Measurements from ENCODE around the gene ZDHHC14.

The ZDHHC14 gene

DNA sequence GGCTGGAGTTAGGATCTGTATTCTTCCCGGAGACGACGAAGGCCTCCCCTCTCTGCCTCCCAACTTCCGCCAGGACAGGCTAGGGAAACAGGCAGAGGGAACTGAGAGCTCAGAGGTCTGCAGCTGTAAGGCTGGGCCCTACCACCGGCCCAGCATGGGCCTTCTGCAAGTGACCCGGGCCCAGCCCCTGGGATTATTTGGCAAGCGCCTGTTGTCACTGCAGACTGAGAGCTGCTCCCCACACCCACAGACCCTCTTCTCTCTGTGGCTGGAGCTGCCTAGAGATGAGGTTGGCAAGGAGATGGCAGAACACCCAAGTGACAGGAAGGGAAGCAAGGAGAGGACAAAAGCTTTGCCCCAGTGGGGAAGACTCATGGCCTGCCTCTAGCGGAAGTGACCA lies 212.6 kb downstream of the ZDHHC14 start:
- H3K9me3 ChIP-seq (ENCODE audit: insufficient read depth, low read length) = peaks cover 32% of the 10 kb centered on the region
- no peak overlapping the region for H3K9ac ChIP-seq (ENCODE audit: insufficient read length, low read depth)
- H3K4me1 ChIP-seq (ENCODE audit: insufficient read depth, insufficient read length) = peaks cover 3% of the 10 kb centered on the region
- DNase-seq (ENCODE audit: low read depth, low spot score) = no peak
- H3K4me3 ChIP-seq (ENCODE audit: insufficient read length, low read depth) = no peak overlapping the region
- no peak for TF ChIP-seq SUZ12 (IDR thresholded peaks at IDR 0.05; ENCODE audit: extremely low read depth, insufficient read depth, insufficient read length)
- no peak for TF ChIP-seq ZNF274 (IDR thresholded peaks at IDR 0.05; ENCODE audit: low read depth, low read length)
- no peak for TF ChIP-seq YY1 (IDR thresholded peaks at IDR 0.05; ENCODE audit: insufficient read depth, insufficient read length)
- no peaks in the 10 kb centered on the region for H3K36me3 ChIP-seq (ENCODE audit: insufficient read depth, insufficient read length, low read length)
- no peaks in the 10 kb centered on the region for H3K27me3 ChIP-seq (ENCODE audit: insufficient read depth, insufficient read length)

GRCh38 chr6:157594292-157594691 lies 213.3 kb downstream of the ZDHHC14 start:
- no peak overlapping the region for H3K4me3 ChIP-seq (ENCODE audit: insufficient read length, low read depth)
- H3K36me3 ChIP-seq (ENCODE audit: insufficient read depth, insufficient read length, low read length) = no peaks in the 10 kb centered on the region
- TF ChIP-seq YY1 (IDR thresholded peaks at IDR 0.05; ENCODE audit: insufficient read depth, insufficient read length) (no peak), ZNF274 (IDR thresholded peaks at IDR 0.05; ENCODE audit: low read depth, low read length) (no peak), SUZ12 (IDR thresholded peaks at IDR 0.05; ENCODE audit: extremely low read depth, insufficient read depth, insufficient read length) (no peak)

GRCh38 chr6:157595768-157596167 lies 214.8 kb downstream of the ZDHHC14 start:
- H3K4me3 ChIP-seq (ENCODE audit: insufficient read length, low read depth) = no peak overlapping the region
- no peak for DNase-seq (ENCODE audit: low read depth, low spot score)
- peaks cover 3% of the 10 kb centered on the region for H3K4me1 ChIP-seq (ENCODE audit: insufficient read depth, insufficient read length)
- no peaks in the 10 kb centered on the region for H3K27me3 ChIP-seq (ENCODE audit: insufficient read depth, insufficient read length)
- TF ChIP-seq SUZ12 (IDR thresholded peaks at IDR 0.05; ENCODE audit: extremely low read depth, insufficient read depth, insufficient read length) (no peak), YY1 (IDR thresholded peaks at IDR 0.05; ENCODE audit: insufficient read depth, insufficient read length) (no peak), ZNF274 (IDR thresholded peaks at IDR 0.05; ENCODE audit: low read depth, low read length) (no peak)
- no peaks in the 10 kb centered on the region for H3K36me3 ChIP-seq (ENCODE audit: insufficient read depth, insufficient read length, low read length)
- no peak overlapping the region for H3K9ac ChIP-seq (ENCODE audit: insufficient read length, low read depth)
- H3K9me3 ChIP-seq (ENCODE audit: insufficient read depth, low read length) = peaks cover 13% of the 10 kb centered on the region; the same call in 1 of the 2 replicates

More at GRCh38 chr6:157594292-157594691, 213.3 kb downstream of the ZDHHC14 start:
- H3K4me1 ChIP-seq (ENCODE audit: insufficient read depth, insufficient read length) = peaks cover 3% of the 10 kb centered on the region
- no peaks in the 10 kb centered on the region for H3K27me3 ChIP-seq (ENCODE audit: insufficient read depth, insufficient read length)
- no peak overlapping the region for H3K9ac ChIP-seq (ENCODE audit: insufficient read length, low read depth)
- DNase-seq (ENCODE audit: low read depth, low spot score) = no peak
- H3K9me3 ChIP-seq (ENCODE audit: insufficient read depth, low read length) = peaks cover 27% of the 10 kb centered on the region

DNA sequence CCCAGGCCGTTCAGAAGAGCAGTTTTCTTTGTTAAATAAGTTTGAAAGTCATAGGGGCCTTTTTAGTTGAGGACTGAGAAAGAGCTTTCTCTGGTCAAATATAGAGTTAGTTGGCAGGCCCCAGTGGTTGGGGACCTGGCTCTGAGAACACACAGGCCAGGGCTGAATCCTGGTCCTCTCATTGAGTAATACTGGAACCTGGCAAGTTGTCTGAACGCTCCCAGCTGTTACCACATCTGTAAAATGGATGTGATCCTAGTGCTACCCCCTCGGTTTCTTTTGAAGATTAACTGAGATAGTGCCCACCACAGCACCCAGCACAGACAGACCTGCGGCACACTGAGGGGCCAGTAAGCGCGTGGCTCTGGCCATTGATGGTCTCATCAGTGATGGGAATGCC lies 215.5 kb downstream of the ZDHHC14 start:
- TF ChIP-seq YY1 (IDR thresholded peaks at IDR 0.05; ENCODE audit: insufficient read depth, insufficient read length) (no peak), SUZ12 (IDR thresholded peaks at IDR 0.05; ENCODE audit: extremely low read depth, insufficient read depth, insufficient read length) (no peak), ZNF274 (IDR thresholded peaks at IDR 0.05; ENCODE audit: low read depth, low read length) (no peak)
- H3K4me3 ChIP-seq (ENCODE audit: insufficient read length, low read depth) = no peak overlapping the region

GRCh38 chr6:157596886-157597285 lies 215.9 kb downstream of the ZDHHC14 start:
- H3K4me3 ChIP-seq (ENCODE audit: insufficient read length, low read depth) = no peak overlapping the region
- H3K9ac ChIP-seq (ENCODE audit: insufficient read length, low read depth) = no peak overlapping the region
- peaks cover 3% of the 10 kb centered on the region for H3K4me1 ChIP-seq (ENCODE audit: insufficient read depth, insufficient read length)
- no peak for DNase-seq (ENCODE audit: low read depth, low spot score)
- peaks cover 2% of the 10 kb centered on the region; the same call in 1 of the 2 replicates for H3K9me3 ChIP-seq (ENCODE audit: insufficient read depth, low read length)
- no peaks in the 10 kb centered on the region for H3K27me3 ChIP-seq (ENCODE audit: insufficient read depth, insufficient read length)
- TF ChIP-seq ZNF274 (IDR thresholded peaks at IDR 0.05; ENCODE audit: low read depth, low read length) (no peak), YY1 (IDR thresholded peaks at IDR 0.05; ENCODE audit: insufficient read depth, insufficient read length) (no peak), SUZ12 (IDR thresholded peaks at IDR 0.05; ENCODE audit: extremely low read depth, insufficient read depth, insufficient read length) (no peak)
- no peaks in the 10 kb centered on the region for H3K36me3 ChIP-seq (ENCODE audit: insufficient read depth, insufficient read length, low read length)

More for the DNA sequence above, 215.5 kb downstream of the ZDHHC14 start:
- no peak for DNase-seq (ENCODE audit: low read depth, low spot score)
- Histone ChIP-seq H3K27me3 (ENCODE audit: insufficient read depth, insufficient read length) (no peaks in the 10 kb centered on the region), H3K4me1 (ENCODE audit: insufficient read depth, insufficient read length) (peaks cover 3% of the 10 kb centered on the region), H3K36me3 (ENCODE audit: insufficient read depth, insufficient read length, low read length) (no peaks in the 10 kb centered on the region), H3K9ac (ENCODE audit: insufficient read length, low read depth) (no peak overlapping the region), H3K9me3 (ENCODE audit: insufficient read depth, low read length) (peaks cover 6% of the 10 kb centered on the region; the same call in 1 of the 2 replicates)

DNA sequence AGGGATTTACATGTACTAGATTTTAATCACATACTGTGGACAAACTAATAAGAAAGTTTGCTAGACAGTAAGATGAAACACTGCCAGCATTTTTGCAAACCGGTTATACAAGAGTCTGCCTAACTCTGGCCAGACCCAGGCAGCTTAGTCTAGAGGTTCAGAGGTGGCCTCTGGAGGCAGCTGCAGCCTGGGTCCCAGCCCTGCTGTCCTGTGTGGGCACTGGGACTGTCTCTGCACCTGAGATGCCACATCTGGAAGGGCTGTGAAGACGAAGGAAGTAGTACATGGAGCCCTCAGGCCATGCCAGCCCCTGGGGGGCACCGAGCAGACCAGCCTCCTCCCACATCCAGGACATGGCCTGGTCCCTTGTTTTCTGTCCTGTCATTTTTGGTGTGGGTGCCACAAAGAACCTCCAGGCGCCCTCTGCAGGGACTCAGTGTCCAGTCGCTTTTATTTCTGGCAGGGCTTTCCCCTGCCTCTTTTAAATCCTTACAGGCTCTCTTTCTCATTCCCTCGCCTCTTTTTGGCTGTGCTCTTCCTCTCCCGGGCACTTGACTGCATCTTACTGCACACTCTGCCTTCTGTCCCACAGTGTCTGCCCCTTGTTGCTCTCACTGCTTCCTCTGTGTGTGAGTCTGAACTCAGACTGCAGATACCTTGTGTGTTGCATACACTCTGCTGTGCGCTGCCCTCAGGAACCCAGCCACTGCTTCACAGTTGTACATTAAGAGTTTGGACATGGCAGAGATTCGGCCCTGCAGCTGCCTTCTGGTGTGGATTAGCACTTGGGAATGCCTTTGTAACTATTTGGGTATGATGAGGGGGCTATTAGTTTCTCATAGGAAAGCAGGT lies 216.7 kb downstream of the ZDHHC14 start:
- Histone ChIP-seq H3K9me3 (ENCODE audit: insufficient read depth, low read length) (no peaks in the 10 kb centered on the region), H3K4me3 (ENCODE audit: insufficient read length, low read depth) (no peak overlapping the region), H3K4me1 (ENCODE audit: insufficient read depth, insufficient read length) (peaks cover 3% of the 10 kb centered on the region), H3K36me3 (ENCODE audit: insufficient read depth, insufficient read length, low read length) (no peaks in the 10 kb centered on the region), H3K9ac (ENCODE audit: insufficient read length, low read depth) (no peak overlapping the region), H3K27me3 (ENCODE audit: insufficient read depth, insufficient read length) (no peaks in the 10 kb centered on the region)
- TF ChIP-seq YY1 (IDR thresholded peaks at IDR 0.05; ENCODE audit: insufficient read depth, insufficient read length) (no peak), SUZ12 (IDR thresholded peaks at IDR 0.05; ENCODE audit: extremely low read depth, insufficient read depth, insufficient read length) (no peak), ZNF274 (IDR thresholded peaks at IDR 0.05; ENCODE audit: low read depth, low read length) (no peak)
- DNase-seq (ENCODE audit: low read depth, low spot score) = no peak

DNA sequence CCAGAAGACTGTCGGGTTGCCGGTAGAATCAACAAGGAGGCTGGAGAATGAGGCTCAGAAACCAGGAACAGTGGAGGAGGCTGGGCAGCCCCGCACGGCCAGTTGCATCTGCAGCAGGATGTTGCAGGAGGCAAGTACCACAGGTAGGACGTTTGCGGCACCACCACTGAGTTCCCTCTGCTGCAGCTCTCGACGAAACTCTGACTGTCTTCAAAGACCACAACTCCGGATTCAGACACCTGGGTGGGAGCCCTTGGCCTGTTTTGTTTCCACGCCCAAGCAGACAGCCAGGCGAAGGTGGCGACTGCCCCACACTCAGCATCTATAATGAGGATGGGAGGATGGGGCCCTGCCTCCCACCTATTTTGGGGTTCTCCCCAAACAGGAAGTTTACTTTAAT lies 218.2 kb downstream of the ZDHHC14 start:
- Histone ChIP-seq H3K4me3 (ENCODE audit: insufficient read length, low read depth) (no peak overlapping the region), H3K4me1 (ENCODE audit: insufficient read depth, insufficient read length) (peaks cover 3% of the 10 kb centered on the region), H3K9me3 (ENCODE audit: insufficient read depth, low read length) (no peaks in the 10 kb centered on the region), H3K36me3 (ENCODE audit: insufficient read depth, insufficient read length, low read length) (no peaks in the 10 kb centered on the region), H3K27me3 (ENCODE audit: insufficient read depth, insufficient read length) (no peaks in the 10 kb centered on the region), H3K9ac (ENCODE audit: insufficient read length, low read depth) (no peak overlapping the region)
- TF ChIP-seq SUZ12 (IDR thresholded peaks at IDR 0.05; ENCODE audit: extremely low read depth, insufficient read depth, insufficient read length) (no peak), ZNF274 (IDR thresholded peaks at IDR 0.05; ENCODE audit: low read depth, low read length) (no peak), YY1 (IDR thresholded peaks at IDR 0.05; ENCODE audit: insufficient read depth, insufficient read length) (no peak)
- no peak for DNase-seq (ENCODE audit: low read depth, low spot score)
